GM19351 (cell line): ENCODE measurements around the gene MRPL51.
"Not testable (repeated sequence)": the region's sequence is repeated elsewhere in the genome, so short reads cannot be mapped to it uniquely, and the experiment has no call there.

Source experiments
- ATAC-seq: cut with Tn5 transposase; IDR thresholded peaks from one replicate; pipeline ENCODE4 v1.9.1; 2021; ENCODE audit warnings: mild to moderate bottlenecking, moderate library complexity; ENCODE audit not compliant: unreplicated experiment

The MRPL51 gene

DNA sequence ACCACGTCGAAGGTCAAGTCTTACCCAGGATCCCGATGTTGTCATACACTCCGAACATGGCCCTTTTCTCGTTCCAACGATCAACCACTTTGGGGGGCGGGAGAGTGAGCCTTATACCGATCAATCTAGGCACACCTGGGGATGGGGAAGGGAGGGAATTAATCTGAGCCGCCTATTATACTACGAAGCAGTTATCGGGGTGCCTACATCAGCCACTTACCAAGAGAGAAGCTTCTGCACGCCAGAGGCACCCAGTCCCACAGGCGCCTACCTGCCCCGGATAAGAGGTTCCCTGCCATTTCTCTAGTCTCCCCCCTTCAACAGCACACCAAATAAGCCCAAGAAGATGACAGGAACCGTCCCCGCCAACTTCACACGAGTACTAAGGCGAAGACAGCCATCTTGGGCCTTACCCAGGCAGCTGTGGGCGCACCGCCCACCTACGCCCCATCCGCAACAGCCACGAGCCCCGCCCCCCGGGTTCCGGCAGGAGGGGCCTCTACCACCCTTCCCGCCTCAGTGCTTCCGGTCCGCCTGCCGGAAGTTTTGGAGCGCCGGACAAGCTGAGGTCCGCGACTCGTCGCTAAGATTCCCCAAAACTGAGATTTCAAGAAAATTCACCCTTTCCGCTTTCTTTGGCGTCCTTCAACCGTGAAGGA is at the start of gene MRPL51:
TSS of gene MRPL51 (minus strand) at position 425 of the 659 bp plus-strand sequence. CDS start at position 299, 126 bp downstream.
- ATAC-seq: peak; percentile 61

DNA sequence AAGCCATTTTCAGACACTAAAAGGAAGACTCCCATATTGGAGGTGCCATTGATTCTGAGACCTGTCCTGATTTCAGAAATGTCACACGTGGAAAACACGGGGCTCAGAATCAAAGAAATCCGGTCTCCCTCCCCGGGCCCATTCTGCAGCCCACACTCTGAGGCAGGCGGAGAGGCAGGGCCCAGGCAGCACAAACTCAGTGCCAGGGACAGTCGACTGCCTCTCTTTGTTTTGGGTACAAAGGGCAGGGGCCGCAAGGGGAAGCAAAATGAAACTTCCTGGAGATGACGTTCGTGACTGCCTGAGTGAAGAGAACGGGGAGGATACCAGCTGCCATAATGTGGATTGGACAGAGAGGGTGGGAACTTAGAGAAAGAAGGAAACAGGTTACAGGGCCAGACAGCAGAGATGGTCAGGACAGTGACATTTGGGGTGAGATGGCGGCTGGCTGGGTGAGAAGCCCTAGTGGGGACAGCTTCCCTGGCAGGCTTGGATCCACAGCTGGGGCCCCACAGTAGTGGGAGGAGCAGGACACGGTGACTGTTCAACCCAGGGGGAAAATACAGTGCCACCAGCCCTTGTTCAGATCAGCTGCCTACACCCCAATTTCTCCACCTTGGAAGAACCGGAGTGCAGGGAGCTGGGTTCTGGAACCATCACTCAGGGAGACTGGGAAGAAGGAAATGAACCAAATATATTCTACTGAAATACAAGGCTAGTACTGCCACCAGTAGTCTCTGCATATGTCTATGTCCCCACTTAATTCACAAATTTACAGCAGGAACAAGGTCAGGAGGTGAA is 49.3 kb upstream of the MRPL51 start:
- no peak for ATAC-seq

DNA sequence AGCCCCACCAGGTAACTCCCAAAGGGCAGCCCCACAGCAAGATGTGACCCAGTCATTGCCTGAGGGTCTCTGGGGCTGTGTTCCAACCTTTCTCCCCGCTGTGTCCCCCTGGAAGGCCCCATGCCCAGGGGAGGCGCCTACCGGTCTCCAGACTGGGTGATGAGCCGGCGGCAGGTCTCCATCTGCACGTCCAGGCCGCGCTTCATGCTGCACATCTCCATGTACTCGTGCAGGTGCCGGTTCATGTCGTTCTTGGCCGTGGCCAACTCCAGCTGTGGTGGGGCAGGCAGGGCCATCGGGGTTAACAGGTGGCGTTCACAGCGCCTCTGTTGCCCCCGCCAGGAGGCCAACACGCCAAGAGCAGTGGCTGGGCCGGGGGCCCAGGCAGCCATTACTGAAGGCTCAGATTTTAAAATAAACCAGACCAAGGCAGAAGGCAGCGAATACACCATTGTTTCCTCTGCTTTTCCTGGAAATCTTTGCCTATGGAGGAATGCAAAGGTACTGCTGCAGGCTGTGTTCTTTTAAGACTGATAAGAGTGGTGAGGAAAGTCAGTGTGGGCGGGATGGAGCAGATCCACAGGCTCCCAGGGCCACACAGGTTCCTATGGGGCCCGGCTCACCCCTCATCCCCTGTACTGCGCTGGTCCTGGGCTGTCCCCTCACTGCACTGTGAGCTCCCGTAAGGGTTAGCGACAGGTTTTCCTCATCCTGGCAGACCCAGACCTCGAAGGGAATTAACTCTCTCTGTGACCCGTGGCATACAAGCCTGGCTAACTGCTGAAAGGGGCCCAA is 48.5 kb upstream of the MRPL51 start:
- ATAC-seq: no peak

DNA sequence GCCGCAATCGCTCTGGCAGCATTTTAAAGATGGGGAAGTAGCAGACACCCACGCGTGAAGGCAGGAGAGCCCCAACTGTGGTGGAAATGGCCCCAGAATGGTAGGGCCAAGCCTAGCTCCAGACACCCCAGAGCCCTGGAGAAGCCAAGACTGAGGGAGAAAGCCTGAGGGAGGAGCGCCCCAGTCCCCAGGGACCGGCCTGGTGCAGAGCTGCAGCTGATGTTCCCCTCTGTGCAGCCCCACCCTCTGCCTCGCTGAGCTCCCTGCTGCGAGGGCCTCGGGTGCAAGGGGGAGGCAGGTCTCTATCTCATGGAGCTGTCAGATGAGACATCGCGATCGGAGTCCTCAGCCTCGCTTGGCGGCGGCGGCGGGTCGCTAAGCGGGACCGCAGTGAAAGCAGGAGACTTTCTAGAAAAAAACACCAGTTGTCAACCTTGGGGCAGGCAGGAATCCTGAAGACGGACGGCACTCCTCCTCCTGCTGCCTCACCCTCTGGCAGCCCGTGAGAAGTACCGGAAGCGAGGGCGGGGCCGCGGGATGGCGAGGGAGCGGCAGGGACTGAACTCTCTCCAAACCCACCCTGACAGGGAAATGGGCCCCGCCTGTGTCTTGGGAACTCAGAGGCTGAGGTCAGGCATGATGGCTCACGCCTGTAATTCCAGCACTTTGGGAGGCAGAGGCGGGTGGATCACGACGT is 47.3 kb upstream of the MRPL51 start:
- no peak for ATAC-seq

DNA sequence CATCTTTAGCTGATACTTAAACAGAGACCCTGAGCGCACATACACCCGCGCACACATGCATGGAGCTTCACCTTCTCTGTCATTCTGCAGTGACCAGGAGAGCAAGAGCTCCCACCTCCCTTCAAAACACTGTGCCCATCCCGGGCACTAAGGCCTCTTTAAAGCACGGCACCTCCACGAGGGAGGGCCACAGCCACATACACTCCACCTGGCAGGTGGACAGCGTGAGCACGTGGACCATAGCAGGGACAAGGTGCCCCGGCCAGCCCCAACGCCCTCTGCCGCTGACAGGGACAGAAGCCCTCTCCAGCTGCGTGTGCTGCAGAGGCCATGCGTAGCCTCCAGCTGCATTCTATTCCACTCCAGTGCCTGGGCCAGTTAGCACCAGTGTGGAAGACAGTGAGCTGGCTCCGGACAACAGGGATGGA is 46.7 kb upstream of the MRPL51 start:
- no peak for ATAC-seq

DNA sequence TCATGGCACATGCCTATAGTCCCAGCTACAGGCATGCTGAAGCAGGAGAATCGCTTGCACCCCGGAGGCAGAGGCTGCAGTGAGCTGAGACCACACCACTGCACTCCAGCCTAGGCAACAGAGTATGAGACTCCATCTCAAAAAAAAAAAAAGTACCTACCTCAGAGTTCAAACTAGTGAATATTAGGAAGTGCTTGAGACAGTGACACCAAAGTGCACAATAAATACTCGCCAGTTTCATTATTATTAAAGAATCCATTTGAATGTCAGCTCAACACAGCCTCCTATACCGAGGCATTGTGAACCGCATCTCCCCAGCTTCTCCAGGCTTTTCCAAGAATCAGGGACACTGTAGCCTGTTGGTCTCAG is 46.2 kb upstream of the MRPL51 start:
- no peak for ATAC-seq

DNA sequence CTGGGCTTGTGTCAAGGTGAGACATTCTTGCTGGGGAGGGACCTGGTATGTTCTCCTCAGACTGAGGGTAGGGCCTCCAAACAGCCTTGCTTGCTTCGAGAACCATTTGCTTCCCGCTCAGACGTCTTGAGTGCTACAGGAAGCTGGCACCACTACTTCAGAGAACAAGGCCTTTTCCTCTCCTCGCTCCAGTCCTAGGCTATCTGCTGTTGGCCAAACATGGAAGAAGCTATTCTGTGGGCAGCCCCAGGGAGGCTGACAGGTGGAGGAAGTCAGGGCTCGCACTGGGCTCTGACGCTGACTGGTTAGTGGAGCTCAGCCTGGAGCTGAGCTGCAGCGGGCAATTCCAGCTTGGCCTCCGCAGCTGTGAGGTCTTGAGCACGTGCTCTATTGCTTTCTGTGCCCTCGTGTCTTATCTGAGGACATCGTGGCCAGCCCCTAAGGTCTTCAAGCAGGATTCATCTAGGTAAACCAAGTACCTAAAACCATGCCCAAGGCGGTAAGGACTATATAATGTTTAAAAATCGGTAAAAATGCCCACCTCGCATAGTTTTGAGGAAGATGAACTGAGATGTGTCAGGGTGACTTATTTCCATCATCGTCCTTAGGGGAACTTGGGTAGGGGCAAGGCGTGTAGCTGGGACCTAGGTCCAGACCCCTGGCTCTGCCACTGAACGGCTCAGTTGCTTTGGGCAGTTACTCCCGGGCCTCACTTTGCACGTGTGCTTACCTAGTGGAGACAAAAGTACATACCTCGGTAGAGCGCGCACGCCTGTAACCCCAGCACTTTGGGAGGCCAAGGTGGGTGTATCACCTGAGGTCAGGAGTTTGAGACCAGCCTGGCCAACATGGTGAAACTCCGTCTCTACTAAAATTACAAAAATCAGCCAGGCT is 45.6 kb upstream of the MRPL51 start:
- no peak for ATAC-seq

DNA sequence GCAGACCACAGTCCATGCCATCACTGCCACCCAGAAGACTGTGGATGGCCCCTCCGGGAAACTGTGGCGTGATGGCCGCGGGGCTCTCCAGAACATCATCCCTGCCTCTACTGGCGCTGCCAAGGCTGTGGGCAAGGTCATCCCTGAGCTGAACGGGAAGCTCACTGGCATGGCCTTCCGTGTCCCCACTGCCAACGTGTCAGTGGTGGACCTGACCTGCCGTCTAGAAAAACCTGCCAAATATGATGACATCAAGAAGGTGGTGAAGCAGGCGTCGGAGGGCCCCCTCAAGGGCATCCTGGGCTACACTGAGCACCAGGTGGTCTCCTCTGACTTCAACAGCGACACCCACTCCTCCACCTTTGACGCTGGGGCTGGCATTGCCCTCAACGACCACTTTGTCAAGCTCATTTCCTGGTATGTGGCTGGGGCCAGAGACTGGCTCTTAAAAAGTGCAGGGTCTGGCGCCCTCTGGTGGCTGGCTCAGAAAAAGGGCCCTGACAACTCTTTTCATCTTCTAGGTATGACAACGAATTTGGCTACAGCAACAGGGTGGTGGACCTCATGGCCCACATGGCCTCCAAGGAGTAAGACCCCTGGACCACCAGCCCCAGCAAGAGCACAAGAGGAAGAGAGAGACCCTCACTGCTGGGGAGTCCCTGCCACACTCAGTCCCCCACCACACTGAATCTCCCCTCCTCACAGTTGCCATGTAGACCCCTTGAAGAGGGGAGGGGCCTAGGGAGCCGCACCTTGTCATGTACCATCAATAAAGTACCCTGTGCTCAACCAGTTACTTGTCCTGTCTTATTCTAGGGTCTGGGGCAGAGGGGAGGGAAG is 44.7 kb upstream of the MRPL51 start:
- ATAC-seq: not testable (repeated sequence)

DNA sequence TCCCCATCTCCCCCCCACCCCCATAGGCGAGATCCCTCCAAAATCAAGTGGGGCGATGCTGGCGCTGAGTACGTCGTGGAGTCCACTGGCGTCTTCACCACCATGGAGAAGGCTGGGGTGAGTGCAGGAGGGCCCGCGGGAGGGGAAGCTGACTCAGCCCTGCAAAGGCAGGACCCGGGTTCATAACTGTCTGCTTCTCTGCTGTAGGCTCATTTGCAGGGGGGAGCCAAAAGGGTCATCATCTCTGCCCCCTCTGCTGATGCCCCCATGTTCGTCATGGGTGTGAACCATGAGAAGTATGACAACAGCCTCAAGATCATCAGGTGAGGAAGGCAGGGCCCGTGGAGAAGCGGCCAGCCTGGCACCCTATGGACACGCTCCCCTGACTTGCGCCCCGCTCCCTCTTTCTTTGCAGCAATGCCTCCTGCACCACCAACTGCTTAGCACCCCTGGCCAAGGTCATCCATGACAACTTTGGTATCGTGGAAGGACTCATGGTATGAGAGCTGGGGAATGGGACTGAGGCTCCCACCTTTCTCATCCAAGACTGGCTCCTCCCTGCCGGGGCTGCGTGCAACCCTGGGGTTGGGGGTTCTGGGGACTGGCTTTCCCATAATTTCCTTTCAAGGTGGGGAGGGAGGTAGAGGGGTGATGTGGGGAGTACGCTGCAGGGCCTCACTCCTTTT is 44.0 kb upstream of the MRPL51 start:
- ATAC-seq: no peak

DNA sequence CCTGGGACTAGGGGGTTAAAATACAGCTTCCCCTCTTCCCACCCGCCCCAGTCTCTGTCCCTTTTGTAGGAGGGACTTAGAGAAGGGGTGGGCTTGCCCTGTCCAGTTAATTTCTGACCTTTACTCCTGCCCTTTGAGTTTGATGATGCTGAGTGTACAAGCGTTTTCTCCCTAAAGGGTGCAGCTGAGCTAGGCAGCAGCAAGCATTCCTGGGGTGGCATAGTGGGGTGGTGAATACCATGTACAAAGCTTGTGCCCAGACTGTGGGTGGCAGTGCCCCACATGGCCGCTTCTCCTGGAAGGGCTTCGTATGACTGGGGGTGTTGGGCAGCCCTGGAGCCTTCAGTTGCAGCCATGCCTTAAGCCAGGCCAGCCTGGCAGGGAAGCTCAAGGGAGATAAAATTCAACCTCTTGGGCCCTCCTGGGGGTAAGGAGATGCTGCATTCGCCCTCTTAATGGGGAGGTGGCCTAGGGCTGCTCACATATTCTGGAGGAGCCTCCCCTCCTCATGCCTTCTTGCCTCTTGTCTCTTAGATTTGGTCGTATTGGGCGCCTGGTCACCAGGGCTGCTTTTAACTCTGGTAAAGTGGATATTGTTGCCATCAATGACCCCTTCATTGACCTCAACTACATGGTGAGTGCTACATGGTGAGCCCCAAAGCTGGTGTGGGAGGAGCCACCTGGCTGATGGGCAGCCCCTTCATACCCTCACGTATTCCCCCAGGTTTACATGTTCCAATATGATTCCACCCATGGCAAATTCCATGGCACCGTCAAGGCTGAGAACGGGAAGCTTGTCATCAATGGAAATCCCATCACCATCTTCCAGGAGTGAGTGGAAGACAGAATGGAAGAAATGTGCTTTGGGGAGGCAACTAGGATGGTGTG is 43.1 kb upstream of the MRPL51 start:
- no peak for ATAC-seq

DNA sequence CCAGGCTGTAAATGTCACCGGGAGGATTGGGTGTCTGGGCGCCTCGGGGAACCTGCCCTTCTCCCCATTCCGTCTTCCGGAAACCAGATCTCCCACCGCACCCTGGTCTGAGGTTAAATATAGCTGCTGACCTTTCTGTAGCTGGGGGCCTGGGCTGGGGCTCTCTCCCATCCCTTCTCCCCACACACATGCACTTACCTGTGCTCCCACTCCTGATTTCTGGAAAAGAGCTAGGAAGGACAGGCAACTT is 42.6 kb upstream of the MRPL51 start:
- ATAC-seq: no peak

DNA sequence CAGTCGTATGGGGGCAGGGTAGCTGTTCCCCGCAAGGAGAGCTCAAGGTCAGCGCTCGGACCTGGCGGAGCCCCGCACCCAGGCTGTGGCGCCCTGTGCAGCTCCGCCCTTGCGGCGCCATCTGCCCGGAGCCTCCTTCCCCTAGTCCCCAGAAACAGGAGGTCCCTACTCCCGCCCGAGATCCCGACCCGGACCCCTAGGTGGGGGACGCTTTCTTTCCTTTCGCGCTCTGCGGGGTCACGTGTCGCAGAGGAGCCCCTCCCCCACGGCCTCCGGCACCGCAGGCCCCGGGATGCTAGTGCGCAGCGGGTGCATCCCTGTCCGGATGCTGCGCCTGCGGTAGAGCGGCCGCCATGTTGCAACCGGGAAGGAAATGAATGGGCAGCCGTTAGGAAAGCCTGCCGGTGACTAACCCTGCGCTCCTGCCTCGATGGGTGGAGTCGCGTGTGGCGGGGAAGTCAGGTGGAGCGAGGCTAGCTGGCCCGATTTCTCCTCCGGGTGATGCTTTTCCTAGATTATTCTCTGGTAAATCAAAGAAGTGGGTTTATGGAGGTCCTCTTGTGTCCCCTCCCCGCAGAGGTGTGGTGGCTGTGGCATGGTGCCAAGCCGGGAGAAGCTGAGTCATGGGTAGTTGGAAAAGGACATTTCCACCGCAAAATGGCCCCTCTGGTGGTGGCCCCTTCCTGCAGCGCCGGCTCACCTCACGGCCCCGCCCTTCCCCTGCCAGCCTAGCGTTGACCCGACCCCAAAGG is 42.1 kb upstream of the MRPL51 start:
- no peak for ATAC-seq

DNA sequence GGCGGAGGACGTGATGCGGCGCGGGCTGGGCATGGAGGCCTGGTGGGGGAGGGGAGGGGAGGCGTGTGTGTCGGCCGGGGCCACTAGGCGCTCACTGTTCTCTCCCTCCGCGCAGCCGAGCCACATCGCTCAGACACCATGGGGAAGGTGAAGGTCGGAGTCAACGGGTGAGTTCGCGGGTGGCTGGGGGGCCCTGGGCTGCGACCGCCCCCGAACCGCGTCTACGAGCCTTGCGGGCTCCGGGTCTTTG is 41.6 kb upstream of the MRPL51 start:
- ATAC-seq: no peak

DNA sequence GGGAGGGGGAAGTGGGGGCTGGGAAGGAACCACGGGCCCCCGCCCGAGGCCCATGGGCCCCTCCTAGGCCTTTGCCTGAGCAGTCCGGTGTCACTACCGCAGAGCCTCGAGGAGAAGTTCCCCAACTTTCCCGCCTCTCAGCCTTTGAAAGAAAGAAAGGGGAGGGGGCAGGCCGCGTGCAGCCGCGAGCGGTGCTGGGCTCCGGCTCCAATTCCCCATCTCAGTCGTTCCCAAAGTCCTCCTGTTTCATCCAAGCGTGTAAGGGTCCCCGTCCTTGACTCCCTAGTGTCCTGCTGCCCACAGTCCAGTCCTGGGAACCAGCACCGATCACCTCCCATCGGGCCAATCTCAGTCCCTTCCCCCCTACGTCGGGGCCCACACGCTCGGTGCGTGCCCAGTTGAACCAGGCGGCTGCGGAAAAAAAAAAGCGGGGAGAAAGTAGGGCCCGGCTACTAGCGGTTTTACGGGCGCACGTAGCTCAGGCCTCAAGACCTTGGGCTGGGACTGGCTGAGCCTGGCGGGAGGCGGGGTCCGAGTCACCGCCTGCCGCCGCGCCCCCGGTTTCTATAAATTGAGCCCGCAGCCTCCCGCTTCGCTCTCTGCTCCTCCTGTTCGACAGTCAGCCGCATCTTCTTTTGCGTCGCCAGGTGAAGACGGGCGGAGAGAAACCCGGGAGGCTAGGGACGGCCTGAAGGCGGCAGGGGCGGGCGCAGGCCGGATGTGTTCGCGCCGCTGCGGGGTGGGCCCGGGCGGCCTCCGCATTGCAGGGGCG is 41.0 kb upstream of the MRPL51 start, which contains the start of gene GAPDH:
TSS of gene GAPDH (plus strand) at position 595 of the 772 bp plus-strand sequence. CDS start 316 bp downstream, outside the sequence.
- peak; percentile 60 for ATAC-seq

DNA sequence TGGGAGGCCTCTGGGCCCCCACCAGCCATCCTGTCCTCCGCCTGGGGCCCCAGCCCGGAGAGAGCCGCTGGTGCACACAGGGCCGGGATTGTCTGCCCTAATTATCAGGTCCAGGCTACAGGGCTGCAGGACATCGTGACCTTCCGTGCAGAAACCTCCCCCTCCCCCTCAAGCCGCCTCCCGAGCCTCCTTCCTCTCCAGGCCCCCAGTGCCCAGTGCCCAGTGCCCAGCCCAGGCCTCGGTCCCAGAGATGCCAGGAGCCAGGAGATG is 40.5 kb upstream of the MRPL51 start:
- ATAC-seq: peak; percentile 12

DNA sequence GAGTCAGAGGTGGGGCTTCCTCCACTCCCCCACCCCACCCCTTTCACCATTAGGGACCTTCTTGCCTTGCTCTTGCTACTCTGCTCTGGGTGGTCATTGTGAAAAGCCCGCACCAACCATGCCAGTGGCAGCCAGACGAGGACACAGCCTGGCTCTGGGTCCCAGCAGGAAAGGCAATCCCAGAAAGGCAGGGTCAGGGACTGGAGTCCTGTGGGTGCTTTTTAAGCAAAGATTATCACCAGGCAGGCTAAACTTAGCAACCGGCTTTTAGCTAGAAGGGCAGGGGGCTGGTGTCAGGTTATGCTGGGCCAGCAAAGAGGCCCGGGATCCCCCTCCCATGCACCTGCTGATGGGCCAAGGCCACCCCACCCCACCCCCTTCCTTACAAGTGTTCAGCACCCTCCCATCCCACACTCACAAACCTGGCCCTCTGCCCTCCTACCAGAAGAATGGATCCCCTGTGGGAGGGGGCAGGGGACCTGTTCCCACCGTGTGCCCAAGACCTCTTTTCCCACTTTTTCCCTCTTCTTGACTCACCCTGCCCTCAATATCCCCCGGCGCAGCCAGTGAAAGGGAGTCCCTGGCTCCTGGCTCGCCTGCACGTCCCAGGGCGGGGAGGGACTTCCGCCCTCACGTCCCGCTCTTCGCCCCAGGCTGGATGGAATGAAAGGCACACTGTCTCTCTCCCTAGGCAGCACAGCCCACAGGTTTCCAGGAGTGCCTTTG is 40.0 kb upstream of the MRPL51 start:
- ATAC-seq: peak; percentile 21
